LNCaP clone FGC (cell line): ENCODE measurements around the gene KCTD1.
A peak's percentile ranks its signal among the peaks of the same experiment; 100 is the strongest.

Experiments used
- DNase-seq: peaks from one replicate; pipeline ENCODE4 v3.0.0-alpha.2; 2011; ENCODE audit warnings: low read depth
- H3K4me3 ChIP-seq: 2 replicates; pipeline ENCODE4 v1.5.1; 2011; ENCODE audit warnings: mild to moderate bottlenecking, low read depth, low read length, control low read depth
- CTCF ChIP-seq: IDR thresholded peaks from 2 replicates; pipeline ENCODE4 v1.5.1; 2012; ENCODE audit warnings: mild to moderate bottlenecking; ENCODE audit not compliant: control insufficient read depth, insufficient read depth; ENCODE audit errors: extremely low read depth

The KCTD1 gene

GRCh38 chr18:26574958-26575864 is 26.9 kb upstream of the KCTD1 start:
- H3K4me3 ChIP-seq, result peak overlapping the region; percentile 25
- TF ChIP-seq CTCF, result no peak
- DNase-seq, result no peak

GRCh38 chr18:26568926-26569665 is 20.7 kb upstream of the KCTD1 start:
- no peak overlapping the region for H3K4me3 ChIP-seq
- no peak for TF ChIP-seq CTCF
- no peak for DNase-seq

GRCh38 chr18:26568513-26568912 is 20.2 kb upstream of the KCTD1 start:
- no peak overlapping the region for H3K4me3 ChIP-seq
- no peak for TF ChIP-seq CTCF
- DNase-seq, result no peak

GRCh38 chr18:26566874-26567555 is 18.7 kb upstream of the KCTD1 start:
- DNase-seq, result no peak
- no peak for TF ChIP-seq CTCF
- H3K4me3 ChIP-seq, result no peak overlapping the region

- H3K4me3 ChIP-seq, result no peak overlapping the region
- TF ChIP-seq CTCF, result no peak
- DNase-seq, result no peak
Measured at GRCh38 chr18:26565514-26565913, 17.2 kb upstream of the KCTD1 start.

- H3K4me3 ChIP-seq, result no peak overlapping the region
- DNase-seq, result no peak
- no peak for TF ChIP-seq CTCF
Measured at GRCh38 chr18:26563024-26563423, 14.7 kb upstream of the KCTD1 start.
